B cell (primary cell): ENCODE measurements around the gene NAV2. TPM values are rescaled to one million over a fixed set of nuclear protein-coding genes. Genes with fewer than 3 reads are reported as not detected.

Source experiments
- ATAC-seq: fragments of 200-7000 bp; cut with Tn5 transposase; one replicate; pipeline ENCODE4 v1.10.0; 2021; ENCODE audit warnings: low read depth, mild to moderate bottlenecking, moderate number of reproducible peaks, moderate library complexity
- CTCF ChIA-PET: fragments of 350-600 bp; sonication (Branson Sonifier 250); formaldehyde crosslinking; loops from one replicate; lab custom pipeline; 2021; ENCODE audit warnings: antibody characterized with exemption, inconsistent platforms; lab: Charles Lee
- POLR2A ChIA-PET: fragments of 350-600 bp; sonication (Branson Sonifier 250); formaldehyde crosslinking; loops from one replicate; lab custom pipeline; 2021; ENCODE audit warnings: antibody characterized with exemption; lab: Charles Lee
- DNase-seq: peaks from one replicate; pipeline ENCODE4 v3.0.0; 2013
- H2AFZ ChIP-seq: 2 replicates; pipeline ENCODE4 v1.6.1; 2012; ENCODE audit warnings: mild to moderate bottlenecking, low read depth, low read length; ENCODE audit not compliant: insufficient read depth, poor library complexity, severe bottlenecking
- H3K27ac ChIP-seq, 2 donors: 1 replicate in 1 of 2; 2 replicates in 1 of 2; pipeline ENCODE4 v1.5.1; 2012 to 2013; ENCODE audit warnings: low read length in 2 of 2, mild to moderate bottlenecking in 2 of 2, moderate library complexity in 1 of 2
- H3K27me3 ChIP-seq, 4 experiments: fragments of 200-600 bp in 1 of 4; sonication (generic) in 1 of 4; replicated peaks in 1 of 4; 1 replicate in 2 of 4; 2 replicates in 2 of 4; pipeline versions ENCODE4 v1.6.1 to v1.7.0; 2013 to 2016; ENCODE audit warnings: low read length in 3 of 4, mild to moderate bottlenecking in 2 of 4, mixed read lengths in 1 of 4, moderate library complexity in 1 of 4; ENCODE audit not compliant: insufficient read depth in 4 of 4, control insufficient read depth in 3 of 4; ENCODE audit errors: control extremely low read depth in 1 of 4
- H3K36me3 ChIP-seq, 2 experiments: replicated peaks in 1 of 2; 1 replicate in 1 of 2; 2 replicates in 1 of 2; pipeline versions ENCODE4 v1.6.1 to v1.7.1; 2013; ENCODE audit warnings: low read length in 1 of 2; ENCODE audit not compliant: insufficient read depth in 2 of 2, control insufficient read depth in 1 of 2; ENCODE audit errors: control extremely low read depth in 1 of 2, extremely low read depth in 1 of 2
- H3K4me1 ChIP-seq, 2 donors: fragments of 200-600 bp in 1 of 2; sonication (generic) in 1 of 2; 1 replicate in 1 of 2; 2 replicates in 1 of 2; pipeline versions ENCODE4 v1.5.1 to v1.6.1; 2013 to 2017; ENCODE audit warnings: low read length in 2 of 2; ENCODE audit not compliant: control insufficient read depth in 2 of 2, insufficient read depth in 2 of 2
- H3K4me2 ChIP-seq: replicated peaks from 2 replicates; pipeline ENCODE3; 2012; ENCODE audit warnings: mild to moderate bottlenecking, low read depth, low read length; ENCODE audit not compliant: poor library complexity, severe bottlenecking
- H3K4me3 ChIP-seq, 5 experiments: fragments of 200-600 bp in 1 of 5; sonication (generic) in 1 of 5; 1 replicate in 3 of 5; 2 replicates in 2 of 5; pipeline versions ENCODE4 v1.5.1 to v1.7.0; 2011 to 2016; ENCODE audit warnings: low read length in 4 of 5, mild to moderate bottlenecking in 4 of 5, low read depth in 2 of 5, control low read depth in 1 of 5, moderate library complexity in 1 of 5; ENCODE audit not compliant: insufficient read depth in 1 of 5; ENCODE audit errors: control extremely low read depth in 1 of 5, extremely low read depth in 1 of 5
- H3K79me2 ChIP-seq: fragments of 200-600 bp; sonication (generic); one replicate; pipeline ENCODE4 v1.6.0; 2016; ENCODE audit warnings: low read length; ENCODE audit not compliant: control insufficient read depth, insufficient read depth
- H3K9ac ChIP-seq: fragments of 200-600 bp; sonication (generic); 2 replicates; pipeline ENCODE4 v1.6.1; 2017; ENCODE audit warnings: mild to moderate bottlenecking, low read length, moderate library complexity
- H3K9me3 ChIP-seq, 3 donors: one replicate each; pipeline versions ENCODE4 v1.6.1 to v1.7.1; 2013; ENCODE audit warnings: low read length in 2 of 3; ENCODE audit not compliant: control insufficient read depth in 2 of 3, insufficient read depth in 1 of 3; ENCODE audit errors: control extremely low read depth in 1 of 3
- H4K20me1 ChIP-seq: 2 replicates; pipeline ENCODE4 v1.6.0; 2012; ENCODE audit warnings: mild to moderate bottlenecking, low read length; ENCODE audit not compliant: insufficient read depth, control insufficient read depth, poor library complexity, severe bottlenecking
- H3K27ac Mint-ChIP-seq: one replicate; pipeline ENCODE4 v1.8.0; 2021; ENCODE audit warnings: mixed read lengths
- H3K27me3 Mint-ChIP-seq: one replicate; pipeline ENCODE4 v1.8.0; 2021; ENCODE audit warnings: mixed read lengths
- H3K4me1 Mint-ChIP-seq: one replicate; pipeline ENCODE4 v1.8.0; 2021; ENCODE audit warnings: mixed read lengths
- H3K4me3 Mint-ChIP-seq: one replicate; pipeline ENCODE4 v1.8.0; 2021; ENCODE audit warnings: mixed read lengths
- H3K9me3 Mint-ChIP-seq: one replicate; pipeline ENCODE4 v1.8.0; 2022; ENCODE audit warnings: mixed read lengths; ENCODE audit not compliant: insufficient read depth
- EZH2 ChIP-seq: IDR thresholded peaks from 2 replicates; pipeline ENCODE4 v1.6.1; 2012; ENCODE audit warnings: borderline replicate concordance, low read depth, mild to moderate bottlenecking, moderate library complexity, low read length; ENCODE audit not compliant: insufficient read depth, poor library complexity, severe bottlenecking
- WGBS: methylation state at CpG from one replicate; pipeline ENCODE4 v1.1.5; 2013; ENCODE audit warnings: missing lambda C conversion rate; ENCODE audit not compliant: insufficient coverage; 5-methylcytosine and 5-hydroxymethylcytosine counted together
- intact Hi-C: fragments of 100-400 bp; cut with micrococcal nuclease; formaldehyde crosslinking; loops from one replicate; pipeline ENCODE4 v1.10.0; 2022
- polyA plus RNA-seq: library from polyadenylated mRNA; depleted of rRNA; stranded (reverse); fragments of >200 nt; gene quantifications from 2 replicates; pipeline ENCODE4 v1.2.3, GENCODE V29; 2012
- total RNA-seq, 2 donors: library from RNA; stranded (reverse); fragments of 120-200 nt in 1 of 2; gene quantifications; 1 replicate in 1 of 2; 2 replicates in 1 of 2; pipeline versions ENCODE4 v1.2.3 to v1.2.4, GENCODE V29; 2013 to 2022
- TF ChIP-seq, protein P1 (sequence below): fragments of 200-600 bp; IDR thresholded peaks from one replicate; pipeline ENCODE4 v1.8.0; 2022; ENCODE audit warnings: antibody characterized with exemption, mild to moderate bottlenecking

The NAV2 gene
- total and polyA plus RNA-seq, 2 donors (not counting 1 experiment from before 2014, with no cell fraction given) = 0.82 to 22.2 TPM

DNA sequence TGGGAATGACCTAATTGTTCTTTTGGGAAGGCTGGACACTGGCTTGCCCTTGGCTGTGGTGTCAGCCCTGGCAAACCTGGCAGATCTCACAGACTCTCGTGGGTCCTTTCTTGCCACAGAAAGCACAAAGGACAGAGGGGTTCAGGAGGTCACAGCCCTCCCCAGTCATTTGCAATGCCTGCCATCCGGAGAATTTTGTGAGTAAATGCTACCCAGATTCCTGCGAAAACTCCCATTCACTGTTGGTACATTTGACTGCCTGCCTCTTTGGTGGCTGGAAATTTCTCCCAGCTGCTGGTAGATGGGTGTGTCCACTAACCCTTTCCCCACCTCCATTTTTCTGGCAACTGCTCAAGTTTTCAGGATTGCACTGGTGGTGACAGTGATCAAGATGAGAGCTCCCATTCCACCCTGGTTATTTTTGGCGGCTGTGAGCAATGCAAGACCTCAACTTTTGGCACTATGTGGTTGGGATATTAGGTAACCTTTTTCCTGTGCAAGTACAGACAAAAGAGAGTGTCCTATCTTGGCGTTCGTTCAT lies 155.7 kb downstream of the NAV2 start:
- Mint-ChIP-seq H3K4me3 (no peak overlapping the region), H3K4me1 (no peaks in the 10 kb centered on the region), H3K27me3 (no peaks in the 10 kb centered on the region), H3K9me3 (no peaks in the 10 kb centered on the region), H3K27ac (no peak overlapping the region)
- Histone ChIP-seq H3K27me3 (no peaks in the 10 kb centered on the region), H3K4me1 (no peaks in the 10 kb centered on the region), H2AFZ (no peak overlapping the region), H3K4me2 (no peak overlapping the region), H3K9ac (no peak overlapping the region), H3K4me3 (no peak overlapping the region), H3K79me2 (no peaks in the 10 kb centered on the region), H4K20me1 (no peaks in the 10 kb centered on the region), H3K36me3 (no peaks in the 10 kb centered on the region), H3K27ac (no peak overlapping the region), H3K9me3 (no peaks in the 10 kb centered on the region)
- TF ChIP-seq, protein P1, sequence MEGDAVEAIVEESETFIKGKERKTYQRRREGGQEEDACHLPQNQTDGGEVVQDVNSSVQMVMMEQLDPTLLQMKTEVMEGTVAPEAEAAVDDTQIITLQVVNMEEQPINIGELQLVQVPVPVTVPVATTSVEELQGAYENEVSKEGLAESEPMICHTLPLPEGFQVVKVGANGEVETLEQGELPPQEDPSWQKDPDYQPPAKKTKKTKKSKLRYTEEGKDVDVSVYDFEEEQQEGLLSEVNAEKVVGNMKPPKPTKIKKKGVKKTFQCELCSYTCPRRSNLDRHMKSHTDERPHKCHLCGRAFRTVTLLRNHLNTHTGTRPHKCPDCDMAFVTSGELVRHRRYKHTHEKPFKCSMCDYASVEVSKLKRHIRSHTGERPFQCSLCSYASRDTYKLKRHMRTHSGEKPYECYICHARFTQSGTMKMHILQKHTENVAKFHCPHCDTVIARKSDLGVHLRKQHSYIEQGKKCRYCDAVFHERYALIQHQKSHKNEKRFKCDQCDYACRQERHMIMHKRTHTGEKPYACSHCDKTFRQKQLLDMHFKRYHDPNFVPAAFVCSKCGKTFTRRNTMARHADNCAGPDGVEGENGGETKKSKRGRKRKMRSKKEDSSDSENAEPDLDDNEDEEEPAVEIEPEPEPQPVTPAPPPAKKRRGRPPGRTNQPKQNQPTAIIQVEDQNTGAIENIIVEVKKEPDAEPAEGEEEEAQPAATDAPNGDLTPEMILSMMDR = no peak
- TF ChIP-seq EZH2 = no peak
- ChIA-PET CTCF (no interaction called here), POLR2A (no interaction called here)
- 92% methylated on average over 3 of the region's 6 CpGs for WGBS
- intact Hi-C loops = no loop called here
- ATAC-seq (no peak), DNase-seq (no peak)

DNA sequence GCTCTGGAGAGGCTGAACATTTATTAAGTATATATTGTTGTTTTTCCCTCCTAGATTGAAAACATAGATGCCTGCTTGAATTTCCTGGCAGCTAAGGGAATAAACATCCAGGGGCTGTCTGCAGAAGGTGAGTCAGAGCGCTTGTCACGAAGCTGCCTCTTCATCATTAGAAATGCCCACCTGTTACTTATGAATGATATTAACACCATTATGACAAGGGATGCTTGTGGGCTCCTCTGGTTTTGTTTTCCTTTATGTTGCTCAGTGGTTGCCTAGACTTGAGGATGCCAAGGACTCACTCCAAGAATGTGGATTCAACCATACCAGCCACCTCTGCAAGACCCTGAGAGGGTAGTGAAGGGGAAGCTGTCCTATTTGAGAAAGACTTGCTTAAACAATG lies 156.2 kb downstream of the NAV2 start:
- Histone ChIP-seq H3K36me3 (no peaks in the 10 kb centered on the region), H2AFZ (no peak overlapping the region), H3K27me3 (no peaks in the 10 kb centered on the region), H3K9me3 (no peaks in the 10 kb centered on the region), H3K4me3 (no peak overlapping the region), H3K27ac (no peak overlapping the region), H3K4me1 (no peaks in the 10 kb centered on the region), H3K79me2 (no peaks in the 10 kb centered on the region), H3K9ac (no peak overlapping the region), H3K4me2 (no peak overlapping the region), H4K20me1 (no peaks in the 10 kb centered on the region)
- intact Hi-C loops = no loop called here
- TF ChIP-seq EZH2 = no peak
- TF ChIP-seq, protein P1 = no peak
- ATAC-seq (no peak), DNase-seq (no peak)
- H3K4me3 Mint-ChIP-seq = no peak overlapping the region
- H3K27me3 Mint-ChIP-seq = no peaks in the 10 kb centered on the region
- ChIA-PET CTCF (no interaction called here), POLR2A (no interaction called here)
- no peaks in the 10 kb centered on the region for H3K9me3 Mint-ChIP-seq
- 100% methylated on average over 1 of the region's 2 CpGs for WGBS
- H3K4me1 Mint-ChIP-seq = no peaks in the 10 kb centered on the region
- no peak overlapping the region for H3K27ac Mint-ChIP-seq
